NCI-H226 (cell line): Measurements from ENCODE around the gene TNFRSF21.
"Not testable (repeated sequence)": the region's sequence is repeated elsewhere in the genome, so short reads cannot be mapped to it uniquely, and the experiment has no call there.

Experiments
- DNase-seq: peaks from one replicate; pipeline ENCODE4 v3.0.0-alpha.2; 2015

The TNFRSF21 gene

DNA sequence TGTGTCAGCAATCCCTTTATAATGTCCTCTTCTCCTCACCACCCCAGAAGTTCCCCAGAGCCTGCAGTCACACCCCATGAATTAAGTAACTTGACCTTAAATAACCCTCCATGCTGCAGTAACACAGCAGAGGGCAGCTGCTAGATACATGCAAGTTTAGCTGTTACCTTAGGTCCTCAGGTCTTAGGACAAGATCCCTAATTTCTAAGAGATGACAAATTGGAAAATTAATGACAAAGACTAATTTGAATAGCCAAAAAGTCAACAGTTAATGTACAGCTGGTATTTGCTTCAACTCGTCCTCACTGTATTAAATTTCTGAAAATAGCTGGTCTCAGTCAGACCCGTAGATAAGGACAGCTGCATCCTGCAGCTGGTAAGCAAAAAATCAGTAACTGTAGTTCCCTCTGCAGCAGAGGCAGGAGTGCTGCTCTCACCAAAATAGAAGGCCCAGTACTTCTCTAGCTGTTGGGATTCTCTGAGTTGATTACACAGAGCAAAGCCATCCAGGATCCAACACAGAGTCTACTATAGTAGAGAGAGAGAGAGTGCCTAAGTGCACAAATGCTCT lies 62.4 kb downstream of the TNFRSF21 start:
- DNase-seq, result no peak

DNA sequence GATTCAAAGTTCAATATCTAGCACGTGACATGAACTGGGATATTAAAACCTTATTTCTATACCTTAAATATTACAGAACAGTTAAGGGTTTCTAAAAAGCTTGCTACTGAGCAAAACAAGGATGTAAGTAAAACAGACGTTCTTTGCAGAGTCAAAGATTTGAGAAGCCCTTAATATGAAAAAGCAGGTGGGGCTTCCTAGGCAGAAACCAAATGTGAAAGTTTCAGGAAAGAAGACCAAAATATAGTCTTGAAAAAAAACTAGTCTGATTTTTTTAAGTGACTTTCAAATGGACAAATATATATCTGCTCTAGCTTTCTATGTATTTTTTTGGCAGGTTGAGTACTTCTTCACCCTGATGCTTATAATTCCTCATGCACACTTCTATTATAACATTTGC lies 63.2 kb downstream of the TNFRSF21 start:
- no peak for DNase-seq

DNA sequence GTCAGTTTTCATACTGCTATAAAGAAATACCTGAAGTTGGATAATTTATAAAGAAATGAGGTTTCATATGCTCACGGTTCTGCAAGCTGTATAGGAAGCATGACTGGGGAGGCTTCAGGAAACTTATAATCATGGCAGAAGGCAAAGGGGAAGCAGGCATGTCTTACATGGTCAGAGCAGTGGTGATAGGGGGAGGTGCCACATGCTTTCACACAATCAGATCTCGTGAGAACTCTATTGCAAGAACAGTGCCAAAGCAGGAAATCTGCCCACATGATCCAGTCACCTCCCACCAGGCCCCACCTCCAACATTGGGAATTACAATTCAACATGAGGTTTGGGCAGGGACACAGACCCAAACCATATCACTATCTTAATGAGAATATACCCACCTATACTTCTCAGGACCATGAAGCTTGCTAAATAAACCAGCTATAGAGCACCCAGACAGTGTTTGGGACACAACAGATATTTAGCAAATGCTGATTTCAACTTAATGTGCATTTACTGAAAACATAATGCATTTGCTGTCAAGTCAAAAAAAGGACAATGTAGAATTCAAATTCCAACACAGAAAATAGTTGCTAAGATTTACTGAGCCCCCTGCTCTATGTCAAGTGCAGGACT lies 63.8 kb downstream of the TNFRSF21 start:
- no peak for DNase-seq

DNA sequence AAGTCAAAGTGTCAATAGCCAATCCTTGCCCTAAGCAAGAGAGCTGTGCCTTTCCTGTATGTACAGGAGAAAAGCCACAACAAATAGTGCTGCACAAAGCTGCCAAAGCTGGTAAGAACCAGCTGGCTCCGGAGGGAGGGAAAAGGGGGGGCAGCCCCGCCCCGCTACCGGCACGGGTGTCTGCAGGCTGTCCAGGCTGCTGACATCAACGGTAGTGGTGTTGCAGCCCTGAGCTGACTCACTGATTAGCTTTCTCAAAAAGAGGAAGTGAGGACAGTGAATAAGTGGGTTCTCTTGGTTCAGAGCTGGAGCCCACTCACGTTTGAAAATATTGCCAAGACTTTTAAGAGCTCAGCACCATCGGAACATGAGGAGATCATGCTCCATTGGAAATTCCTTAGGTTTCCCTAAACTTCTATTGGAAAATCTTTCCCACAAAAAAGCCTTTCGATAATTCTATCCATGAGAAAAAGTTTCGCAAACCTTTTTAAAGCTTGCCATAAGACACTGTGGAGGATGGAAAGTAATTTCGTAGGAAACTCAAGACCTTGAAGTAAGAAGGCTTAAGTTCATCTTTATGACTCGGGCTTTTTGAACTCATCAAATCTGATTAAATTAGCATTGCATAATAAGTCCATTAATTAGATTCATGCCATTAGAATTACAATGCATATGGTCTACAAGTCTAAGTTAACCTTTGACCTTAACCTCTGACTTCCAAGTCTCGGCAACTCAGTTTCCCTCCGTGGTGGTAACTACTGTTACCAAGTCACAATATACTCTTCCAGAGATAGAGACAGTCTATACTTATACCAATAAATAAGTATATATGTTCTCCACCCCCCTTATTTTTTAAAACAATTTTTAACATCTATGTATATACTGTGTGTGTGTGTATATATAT lies 67.0 kb downstream of the TNFRSF21 start:
- DNase-seq, result peak; percentile 98

DNA sequence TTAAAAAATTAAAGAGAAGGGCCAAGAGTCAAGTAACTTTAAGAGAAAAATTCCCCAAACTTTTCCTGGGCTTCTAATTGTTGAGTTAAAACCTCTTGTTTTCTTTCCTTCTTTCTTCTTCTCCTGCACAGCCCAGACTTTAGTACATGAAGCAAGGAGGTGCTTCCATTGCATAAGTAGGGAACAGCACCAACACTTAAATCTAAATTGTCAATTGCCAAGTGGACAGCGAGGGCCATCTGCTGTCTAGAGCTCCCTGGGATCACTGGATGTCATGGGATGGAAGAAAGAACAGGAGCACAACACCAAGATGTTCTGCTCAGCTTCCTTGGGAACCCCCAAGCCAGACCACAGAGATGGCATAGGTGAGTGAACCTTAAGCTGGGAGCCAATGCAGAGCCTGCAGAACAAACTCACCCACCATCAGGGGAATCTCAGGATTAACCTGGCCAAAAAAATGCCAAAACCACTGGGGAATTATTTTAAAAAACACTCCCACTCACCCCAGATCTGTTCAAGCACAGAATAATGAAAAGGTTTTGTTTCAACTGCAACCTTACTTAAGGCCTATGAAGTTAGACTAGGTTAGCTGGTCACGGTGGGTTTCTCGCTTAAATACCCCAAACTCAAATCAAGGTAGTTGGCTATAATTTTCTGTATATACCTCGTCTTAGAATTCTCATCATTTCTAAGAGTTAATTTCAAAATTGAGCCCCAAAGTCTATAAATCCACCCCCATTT lies 67.8 kb downstream of the TNFRSF21 start:
- no peak for DNase-seq

DNA sequence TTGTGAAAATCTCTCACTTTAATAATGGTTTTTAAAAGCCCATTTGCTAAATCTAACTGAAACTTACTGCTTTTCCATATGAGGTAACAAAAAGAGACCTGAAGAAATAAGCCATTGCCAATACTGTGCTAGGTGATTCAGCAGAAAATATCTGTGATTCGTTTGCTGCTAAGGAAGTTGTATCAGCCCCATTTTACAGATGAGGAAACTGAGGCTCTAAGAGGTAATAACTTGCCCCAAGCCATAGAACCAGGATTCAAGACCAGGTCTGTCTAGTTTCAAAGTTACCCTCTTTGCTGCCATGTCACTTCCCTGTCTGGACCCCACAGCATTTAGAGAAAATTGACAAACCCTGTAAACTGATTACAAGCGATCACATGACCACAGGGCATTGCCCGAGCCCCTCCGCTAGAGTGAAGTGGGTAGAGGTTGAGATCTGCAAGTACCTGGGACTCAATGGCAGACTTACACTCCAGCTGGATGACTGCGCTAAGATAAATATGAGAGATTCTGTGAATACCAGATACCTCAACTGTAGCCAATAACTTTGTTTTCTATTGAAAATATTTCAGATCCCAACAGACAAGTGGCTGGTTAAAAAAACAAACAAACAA lies 69.3 kb downstream of the TNFRSF21 start:
- DNase-seq, result no peak

DNA sequence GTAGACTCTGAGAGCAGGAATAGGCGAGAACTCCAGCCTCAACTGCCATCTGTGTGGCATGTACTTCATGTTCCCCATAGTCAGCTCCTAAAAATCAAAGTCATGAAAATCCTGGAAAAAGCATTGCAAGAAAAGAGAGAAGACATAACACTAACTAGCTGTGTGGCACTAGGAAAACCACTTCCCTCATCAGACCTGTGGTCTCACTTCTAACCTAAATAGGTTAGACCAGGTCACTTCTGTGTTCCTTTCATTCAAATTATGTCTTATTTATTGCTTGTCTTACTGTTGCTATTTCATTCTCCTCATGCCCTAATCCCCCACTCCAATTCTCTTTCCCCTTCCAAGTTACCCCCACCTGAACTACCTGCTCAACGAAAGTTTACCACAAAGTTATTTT lies 70.2 kb downstream of the TNFRSF21 start:
- DNase-seq, result no peak

DNA sequence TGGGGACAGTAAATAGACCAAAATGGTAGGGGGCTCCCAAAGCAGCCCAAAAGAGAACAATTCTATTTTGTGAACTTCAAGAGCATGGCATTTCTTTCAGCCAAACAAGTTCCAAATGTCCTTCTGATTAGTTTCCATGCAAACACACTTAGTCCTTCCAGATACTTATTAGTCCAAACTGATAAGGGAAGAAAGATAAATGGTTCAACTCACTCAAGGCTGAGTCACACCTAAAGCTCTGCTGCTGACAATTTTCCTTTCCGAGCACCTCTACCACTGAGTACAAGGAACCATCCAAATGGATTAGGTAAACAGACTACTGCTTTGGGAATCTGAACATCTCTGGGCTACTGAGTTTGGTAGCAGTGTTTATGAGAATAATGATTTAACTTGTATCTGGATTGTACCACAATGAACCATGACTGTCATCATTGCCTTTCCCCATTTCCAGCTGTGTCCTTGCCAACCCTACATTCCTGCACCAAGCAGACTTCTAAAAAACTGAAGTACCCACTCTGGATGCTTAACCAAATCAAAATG lies 71.2 kb downstream of the TNFRSF21 start:
- peak; percentile 87 for DNase-seq

DNA sequence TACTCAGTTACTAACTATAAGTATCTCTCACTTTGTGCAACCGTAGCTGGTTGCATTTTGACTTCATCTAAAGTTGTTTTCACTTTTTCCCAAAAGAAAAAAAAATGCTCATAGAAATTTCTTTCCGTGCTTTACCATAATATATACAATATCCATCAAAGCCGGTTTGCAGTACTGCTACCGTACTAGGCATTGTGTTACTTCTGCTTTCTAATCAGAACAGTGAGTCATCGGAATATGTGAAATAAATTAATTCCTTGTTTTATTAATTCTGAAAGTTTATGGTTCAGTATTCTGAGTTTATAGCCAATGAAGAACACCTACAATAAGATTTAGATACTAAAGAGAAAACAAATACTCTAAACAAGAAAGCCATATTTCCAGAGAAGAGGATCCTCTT lies 72.5 kb downstream of the TNFRSF21 start:
- DNase-seq, result no peak

DNA sequence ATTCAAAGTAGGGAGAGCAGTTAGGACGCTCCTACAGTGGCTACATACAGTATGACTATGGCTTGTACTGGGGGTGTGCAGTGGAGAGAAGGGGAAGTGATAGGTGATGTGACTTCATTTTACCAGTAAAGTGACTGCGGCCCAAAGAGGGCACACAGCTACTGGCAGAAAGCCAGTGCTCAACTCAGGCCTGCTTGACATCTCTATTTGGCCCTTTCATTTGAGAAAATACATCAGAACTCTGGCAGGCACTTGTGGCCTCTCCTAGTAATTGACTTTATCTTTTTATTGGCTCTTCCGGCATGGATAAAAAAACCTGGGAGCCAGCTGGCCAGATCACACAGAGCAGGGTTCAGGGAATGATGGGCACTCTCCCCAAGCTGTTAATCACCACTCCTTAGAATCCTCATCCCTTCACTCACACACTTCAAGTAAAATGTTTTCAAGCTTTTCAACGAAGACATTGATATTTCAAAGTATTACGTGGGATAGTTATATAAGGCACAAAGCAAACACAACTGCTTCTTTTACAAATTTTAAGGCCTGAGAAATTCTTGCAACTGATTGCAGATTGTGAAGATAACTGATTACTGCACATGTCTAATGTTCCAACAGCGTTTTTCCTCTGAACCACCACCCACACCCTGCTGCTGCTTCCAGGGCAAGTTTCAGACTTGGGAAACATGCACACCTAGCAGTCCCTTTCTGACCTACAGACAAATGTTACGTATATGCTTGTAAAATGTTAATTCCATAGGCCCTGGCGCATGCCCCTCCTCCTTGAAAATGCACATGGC lies 73.5 kb downstream of the TNFRSF21 start:
- DNase-seq, result no peak

DNA sequence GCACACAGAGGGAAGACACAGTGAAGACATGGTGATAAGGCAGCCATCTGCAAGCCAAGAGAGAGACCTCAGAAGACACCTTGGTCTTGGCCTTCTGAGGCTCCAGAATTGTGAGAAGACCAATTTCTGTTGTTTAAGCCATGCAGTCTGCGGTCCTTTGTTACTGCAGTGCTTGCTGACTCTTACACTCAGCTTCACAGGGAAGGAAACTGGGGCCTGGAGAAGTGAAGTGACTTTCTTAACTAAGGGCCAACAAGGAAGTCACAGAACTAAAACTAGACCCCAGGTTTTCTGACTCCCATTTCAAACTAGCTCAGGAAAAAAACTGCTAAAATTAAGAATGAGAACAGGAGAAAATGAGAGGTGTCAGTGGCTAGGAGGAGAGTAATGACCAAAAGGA lies 74.3 kb downstream of the TNFRSF21 start:
- no peak for DNase-seq

DNA sequence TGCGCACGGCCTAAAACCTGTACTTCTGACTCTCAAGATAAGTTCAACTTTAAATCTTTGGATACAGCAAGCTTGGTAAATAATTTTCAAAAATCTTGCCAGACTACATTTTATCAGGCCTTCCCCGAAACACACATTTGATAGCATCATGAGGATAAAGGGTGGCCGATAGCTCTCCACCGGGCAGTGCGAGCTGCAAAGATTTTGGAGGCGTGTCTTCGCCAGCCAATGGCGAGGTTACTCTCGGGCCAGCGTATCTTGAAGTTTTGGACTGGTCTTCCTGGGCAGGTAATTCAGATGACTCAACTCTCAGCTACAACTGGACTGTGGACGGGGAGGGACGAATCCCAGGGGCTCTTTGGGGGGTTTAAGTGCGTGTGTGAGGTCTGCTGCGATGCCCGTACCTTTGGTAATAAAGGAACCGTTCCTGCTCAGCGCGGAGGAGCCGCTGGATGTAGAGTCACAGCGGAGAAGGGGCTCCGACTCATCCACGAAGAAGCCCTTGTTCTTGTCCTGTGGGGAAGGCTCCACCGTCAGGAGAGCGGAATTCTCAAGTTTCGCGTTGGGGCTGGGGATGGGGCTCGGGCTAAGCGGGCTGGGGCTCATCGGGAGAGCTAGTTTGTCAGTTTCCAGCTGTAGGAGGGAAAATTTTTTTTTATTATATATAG lies 75.3 kb downstream of the TNFRSF21 start:
- DNase-seq, result no peak

DNA sequence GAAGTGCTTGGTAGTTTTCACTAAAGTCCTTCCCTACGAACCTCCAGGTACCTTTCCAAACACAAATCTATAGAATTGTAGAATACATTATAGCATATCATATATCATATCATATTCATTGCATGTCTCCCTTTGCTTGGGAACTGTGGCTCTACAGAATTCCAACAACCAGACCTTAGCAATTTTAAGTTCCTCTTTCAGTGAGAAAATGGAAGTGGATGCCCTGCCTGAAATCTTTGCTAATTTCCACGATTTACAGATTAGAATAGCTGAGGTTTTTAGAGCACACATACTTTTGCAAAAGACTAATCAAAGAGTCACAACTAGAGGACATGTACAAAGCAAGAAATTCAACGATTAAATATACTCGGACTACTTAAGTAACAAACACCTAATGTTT lies 78.6 kb downstream of the TNFRSF21 start:
- DNase-seq, result no peak

DNA sequence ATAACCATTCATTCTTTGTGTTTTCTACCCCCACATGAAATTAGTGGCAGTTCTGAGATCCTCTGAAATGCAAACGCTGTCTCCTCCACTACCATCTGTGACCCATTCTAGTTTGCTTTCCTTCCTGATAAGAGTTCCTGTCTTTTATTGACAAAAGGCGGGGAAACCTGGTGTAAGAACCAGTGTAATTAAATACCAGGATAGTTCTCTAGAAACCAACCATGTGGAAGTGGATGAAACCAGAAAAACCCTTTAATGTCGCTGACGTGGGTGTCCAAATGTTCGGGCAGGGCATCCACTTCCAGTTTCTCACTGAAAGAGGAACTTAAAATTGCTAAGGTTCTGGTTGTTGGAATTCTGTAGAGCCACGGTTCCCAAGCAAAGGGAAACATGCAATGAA lies 79.1 kb downstream of the TNFRSF21 start:
- DNase-seq, result no peak

DNA sequence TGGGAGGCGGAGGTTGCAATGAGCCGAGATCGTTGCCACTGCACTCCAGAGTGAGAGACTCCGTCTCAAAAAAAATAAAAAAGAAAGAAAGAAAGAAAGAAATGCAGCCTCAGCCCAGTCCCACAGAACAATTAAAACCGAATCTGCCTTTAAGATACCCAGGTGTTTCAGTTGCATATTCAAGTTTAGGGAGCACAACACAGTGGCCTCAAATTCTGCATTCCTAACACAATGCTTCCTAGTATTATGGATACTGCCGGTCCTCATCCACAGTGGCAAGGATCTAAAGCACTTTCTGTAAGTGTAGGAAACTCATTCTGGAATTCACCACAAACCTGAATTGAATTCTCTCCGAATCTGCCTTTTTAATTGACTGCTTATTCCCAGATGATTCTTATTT lies 80.5 kb downstream of the TNFRSF21 start:
- no peak for DNase-seq

DNA sequence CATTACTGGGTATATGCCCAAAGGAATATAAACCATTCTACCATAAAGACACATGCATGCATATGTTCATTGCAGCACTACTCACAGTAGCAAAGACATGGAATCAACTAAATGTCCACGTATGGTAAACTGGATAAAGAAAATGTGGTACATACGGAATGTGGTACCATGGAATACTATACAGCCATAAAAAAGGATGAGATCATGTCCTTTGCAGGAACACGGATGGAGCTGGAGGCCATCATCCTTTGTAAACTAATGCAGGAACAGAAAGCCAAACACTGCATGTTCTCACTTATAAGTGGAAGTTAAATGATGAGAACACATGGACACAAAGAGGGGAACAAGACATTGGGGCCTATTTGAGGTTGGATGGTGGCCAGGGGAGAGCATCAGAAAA lies 81.6 kb downstream of the TNFRSF21 start:
- DNase-seq, result not testable (repeated sequence)

DNA sequence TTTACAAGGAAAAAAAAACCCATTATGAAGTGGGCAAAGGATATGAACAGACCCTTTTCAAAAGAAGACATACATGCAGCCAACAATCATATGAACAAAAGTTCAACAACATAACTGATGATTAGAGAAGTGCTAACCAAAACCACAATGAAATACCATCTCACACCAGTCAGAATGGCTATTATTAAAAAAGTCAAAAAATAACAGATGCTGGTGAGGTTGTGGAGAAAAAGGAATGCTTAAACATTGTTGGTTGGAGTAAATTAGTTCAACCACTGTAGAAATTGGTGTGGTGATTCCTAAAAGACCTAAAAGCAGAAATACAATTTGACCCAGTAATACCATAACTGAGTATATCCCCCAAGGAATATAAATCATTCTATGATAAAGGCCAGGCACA lies 86.5 kb downstream of the TNFRSF21 start:
- DNase-seq, result not testable (repeated sequence)

DNA sequence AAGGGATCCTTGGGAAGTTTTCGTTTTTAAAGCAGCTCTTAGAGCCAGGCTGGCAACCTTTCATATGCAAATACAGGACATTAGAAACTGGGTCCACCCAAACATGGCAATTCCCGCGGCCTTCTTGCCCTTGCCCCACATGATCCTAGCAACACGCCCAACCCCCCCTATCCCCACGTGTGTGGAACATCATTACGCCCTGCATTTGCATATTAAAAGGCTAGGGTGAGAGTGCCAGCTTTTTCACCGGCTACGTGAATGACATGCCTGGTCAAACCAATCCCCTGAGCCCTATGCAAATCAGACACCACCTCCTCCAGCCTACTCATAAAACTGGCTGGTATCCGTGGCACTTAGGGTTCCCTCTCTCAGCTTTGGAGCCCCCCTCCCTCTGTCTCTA lies 88.1 kb downstream of the TNFRSF21 start:
- DNase-seq, result no peak

DNA sequence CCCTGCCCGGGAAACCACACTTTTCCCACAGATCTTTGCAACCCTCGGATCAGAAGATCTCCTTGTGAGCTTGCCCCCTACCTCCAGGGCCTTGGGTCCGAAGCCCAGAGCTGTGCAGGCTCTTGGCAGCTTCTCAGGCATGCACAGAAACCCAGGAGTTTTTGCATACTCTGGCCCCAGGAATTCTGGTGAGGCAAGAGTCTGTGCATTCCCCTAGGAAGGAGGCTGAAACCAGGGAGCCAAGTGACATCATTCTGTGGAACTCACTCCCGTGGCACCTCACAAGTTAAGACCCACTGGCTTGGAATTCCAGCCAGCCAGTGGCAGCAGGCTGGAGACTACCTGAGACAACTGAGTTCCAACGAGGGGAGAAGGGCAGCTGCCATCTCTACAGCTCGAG lies 100.1 kb downstream of the TNFRSF21 start:
- peak; percentile 85 for DNase-seq

DNA sequence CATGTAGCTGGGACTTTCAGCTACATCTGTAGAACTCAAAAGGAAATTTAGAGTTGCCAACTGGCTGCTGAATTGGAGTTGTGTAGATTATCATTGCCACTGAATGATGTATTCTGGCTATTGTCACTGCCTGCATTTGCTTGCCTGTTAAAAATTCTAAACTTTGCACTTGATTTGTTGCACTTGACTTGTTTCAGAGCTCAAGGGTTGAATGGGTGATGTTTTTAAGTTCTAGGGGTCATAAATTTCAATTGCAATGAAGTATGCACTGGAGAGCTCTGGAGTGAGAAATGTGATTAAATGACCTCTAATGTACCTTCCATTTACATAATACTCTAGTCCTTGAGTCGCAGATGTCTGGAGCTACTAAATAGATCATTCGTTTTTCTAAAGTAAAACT lies 102.4 kb downstream of the TNFRSF21 start:
- no peak for DNase-seq

DNA sequence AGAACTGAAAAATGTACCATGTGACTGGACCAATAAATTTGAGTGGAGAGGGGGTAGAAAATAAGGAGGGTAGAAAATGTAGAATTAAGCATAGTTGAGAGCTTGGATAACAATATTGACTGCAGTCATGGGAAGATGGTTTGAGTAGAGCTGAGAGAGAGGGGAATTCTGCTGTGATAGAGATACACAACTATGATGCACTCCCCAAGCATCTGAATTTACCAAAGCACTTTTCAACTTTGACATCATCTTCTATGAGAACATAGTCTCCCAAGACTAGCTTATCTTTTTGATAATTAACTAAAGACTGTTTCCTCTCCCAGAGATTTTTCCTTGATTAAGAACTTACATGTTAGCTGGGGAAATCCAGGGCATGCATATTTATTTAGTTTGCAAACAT lies 103.1 kb downstream of the TNFRSF21 start:
- peak; percentile 61 for DNase-seq
